ENCODE measurements around the gene NAA80. TPM values are rescaled to one million over a fixed set of nuclear protein-coding genes. Genes with fewer than 3 reads are reported as not detected.

Gene NAA80, protein sequence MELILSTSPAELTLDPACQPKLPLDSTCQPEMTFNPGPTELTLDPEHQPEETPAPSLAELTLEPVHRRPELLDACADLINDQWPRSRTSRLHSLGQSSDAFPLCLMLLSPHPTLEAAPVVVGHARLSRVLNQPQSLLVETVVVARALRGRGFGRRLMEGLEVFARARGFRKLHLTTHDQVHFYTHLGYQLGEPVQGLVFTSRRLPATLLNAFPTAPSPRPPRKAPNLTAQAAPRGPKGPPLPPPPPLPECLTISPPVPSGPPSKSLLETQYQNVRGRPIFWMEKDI
- total RNA-seq (2014; rRNA removed; shearing (Covaris generic)), result 14.7 and 16.3 TPM in 2 replicates

DNA sequence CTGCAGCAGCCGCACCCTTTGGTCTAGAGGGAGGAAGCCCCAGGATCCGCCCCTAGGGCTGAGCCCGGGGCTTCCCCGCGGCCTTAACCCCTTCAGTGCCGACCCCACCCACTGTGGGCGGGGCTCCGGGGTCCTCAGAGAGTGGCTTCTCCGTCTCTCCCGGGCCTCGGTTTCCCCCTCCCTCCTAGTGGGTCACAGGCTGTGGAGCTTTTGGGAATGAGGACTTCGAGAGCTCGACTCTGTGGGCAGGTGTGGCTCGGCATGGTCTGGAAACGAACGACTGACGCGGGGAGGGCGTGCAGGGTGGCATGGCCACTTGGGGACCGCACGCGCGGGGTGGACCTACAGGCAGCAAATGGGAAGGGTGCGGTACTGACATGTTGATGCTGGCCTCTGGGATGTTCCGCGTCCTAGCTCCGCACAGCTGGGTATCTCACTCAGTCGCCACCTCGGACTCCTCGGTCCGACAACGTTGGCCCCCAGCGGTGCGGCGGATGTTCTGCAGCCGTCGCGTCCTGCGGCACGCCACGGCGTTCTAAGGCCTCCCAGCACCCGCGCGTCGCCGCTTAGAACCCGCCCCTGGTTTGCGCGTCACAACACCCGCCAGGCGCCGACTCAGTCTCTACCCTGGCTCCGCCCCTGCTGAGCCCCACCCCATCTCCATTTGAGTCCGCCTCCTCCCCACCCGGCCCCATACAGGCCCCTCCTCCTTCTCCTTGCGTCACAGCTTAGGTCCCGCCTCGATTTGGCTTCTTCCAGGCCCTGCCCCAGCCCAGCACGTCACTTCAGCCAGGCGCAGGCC is at the start of gene NAA80, which contains the start of gene HYAL3:
Gene NAA80 (minus strand): TSS at position 570 of the 802 bp plus-strand sequence. CDS start 1,942 bp downstream, outside the sequence.
Gene HYAL3 (minus strand): TSS at position 570 of the 802 bp plus-strand sequence. CDS start 3,803 bp downstream, outside the sequence.

DNA sequence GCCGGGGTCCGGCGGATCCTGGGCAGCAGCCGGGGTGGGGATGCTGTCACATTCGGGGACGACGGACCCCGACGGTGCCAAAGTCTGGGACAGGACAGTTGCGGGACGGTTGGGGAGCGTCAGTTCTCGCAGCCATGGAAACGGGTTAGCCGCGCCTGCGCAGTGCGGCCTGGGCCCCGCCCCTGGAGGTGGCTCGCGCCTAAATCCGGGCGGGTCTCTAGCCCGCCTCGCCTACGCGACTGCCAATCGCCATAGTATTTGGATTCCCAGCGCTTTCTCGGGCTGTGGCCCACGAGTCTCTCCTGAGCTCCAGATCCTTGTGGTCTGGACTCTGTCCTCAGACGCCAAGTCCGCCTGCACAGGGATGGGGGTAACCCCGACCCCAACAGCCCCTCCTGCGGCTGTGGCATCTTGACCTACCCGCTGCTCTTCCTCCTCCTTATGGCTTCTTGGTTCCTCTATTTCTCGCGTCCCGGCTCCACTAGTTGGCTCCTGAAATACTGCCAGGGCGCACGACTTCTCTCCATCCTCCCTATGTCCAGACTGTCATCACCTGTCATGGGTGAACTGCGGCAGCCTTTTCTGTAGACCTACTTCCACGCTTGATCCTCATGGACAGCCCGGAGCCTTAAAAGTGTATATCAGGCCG is 46.5 kb upstream of the NAA80 start, which contains the start of gene ZMYND10:
Gene ZMYND10 (minus strand): TSS at position 147 of the 649 bp plus-strand sequence. CDS start 153 bp downstream, outside the sequence.

DNA sequence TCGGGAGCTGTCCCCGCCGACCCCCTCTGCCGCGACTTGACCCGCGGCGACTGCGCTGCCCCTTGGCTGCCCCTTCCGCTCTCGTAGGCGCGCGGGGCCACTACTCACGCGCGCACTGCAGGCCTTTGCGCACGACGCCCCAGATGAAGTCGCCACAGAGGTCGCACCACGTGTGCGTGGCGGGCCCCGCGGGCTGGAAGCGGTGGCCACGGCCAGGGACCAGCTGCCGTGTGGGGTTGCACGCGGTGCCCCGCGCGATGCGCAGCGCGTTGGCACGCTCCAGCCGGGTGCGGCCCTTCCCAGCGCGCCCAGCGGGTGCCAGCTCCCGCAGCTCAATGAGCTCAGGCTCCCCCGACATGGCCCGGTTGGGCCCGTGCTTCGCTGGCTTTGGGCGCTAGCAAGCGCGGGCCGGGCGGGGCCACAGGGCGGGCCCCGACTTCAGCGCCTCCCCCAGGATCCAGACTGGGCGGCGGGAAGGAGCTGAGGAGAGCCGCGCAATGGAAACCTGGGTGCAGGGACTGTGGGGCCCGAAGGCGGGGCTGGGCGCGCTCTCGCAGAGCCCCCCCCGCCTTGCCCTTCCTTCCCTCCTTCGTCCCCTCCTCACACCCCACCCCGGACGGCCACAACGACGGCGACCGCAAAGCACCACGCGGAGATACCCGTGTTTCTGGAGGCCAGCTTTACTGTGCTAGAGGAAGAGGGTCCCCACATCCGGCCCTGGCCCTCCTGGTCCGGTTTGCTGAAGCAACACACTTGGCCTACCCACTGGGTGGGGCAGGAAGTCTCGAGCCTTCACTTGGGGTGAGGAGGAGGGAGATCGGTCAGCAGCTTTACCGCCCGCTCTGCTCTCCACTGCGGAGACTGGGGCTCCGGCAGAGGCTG is 41.5 kb upstream of the NAA80 start, which contains the start of gene RASSF1:
Gene RASSF1 (minus strand): TSS at position 389 of the 882 bp plus-strand sequence. CDS start 31 bp downstream, at position 358.

DNA sequence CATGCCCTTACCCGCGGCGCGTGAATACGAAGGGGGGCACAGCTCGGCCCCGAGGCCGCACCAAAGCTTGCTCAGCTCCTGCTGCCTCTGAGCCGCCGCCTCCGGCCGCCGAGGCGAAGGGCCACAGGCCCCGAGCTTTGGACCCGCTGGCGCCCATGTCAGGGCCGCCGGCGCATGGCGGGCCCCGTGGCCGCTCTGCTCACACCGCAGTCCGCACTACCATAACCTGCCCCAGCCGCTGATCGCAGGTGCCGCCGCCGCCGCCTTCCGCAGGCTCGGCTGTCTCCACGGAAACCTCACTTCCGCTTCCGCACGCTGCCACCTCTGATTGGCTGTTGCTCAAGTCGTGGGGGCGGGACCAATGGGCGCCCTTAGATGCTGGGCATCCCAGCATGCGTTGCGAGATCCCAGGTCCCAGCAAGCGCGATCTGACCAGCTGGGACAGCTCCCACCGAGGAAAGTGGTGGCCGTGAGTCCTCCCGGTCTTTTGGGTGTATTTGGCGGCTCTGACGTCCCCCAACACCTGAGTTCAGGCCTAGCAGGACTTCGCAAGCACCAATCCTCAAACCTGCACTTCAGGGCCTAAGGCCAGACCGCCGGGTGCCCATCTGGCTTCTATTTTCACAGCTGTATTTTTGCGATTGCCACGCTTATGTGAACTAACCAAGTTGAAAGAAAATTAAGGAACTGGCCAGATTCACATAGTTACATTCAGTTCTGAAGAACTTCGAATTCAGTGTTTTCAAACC is 28.9 kb upstream of the NAA80 start, which contains the start of gene TUSC2:
Gene TUSC2 (minus strand): TSS at position 281 of the 749 bp plus-strand sequence. CDS start 124 bp downstream, at position 157.

GRCh38 chr3:50322386-50323091 is 23.3 kb upstream of the NAA80 start, which contains the start of gene HYAL2:
Gene HYAL2 (minus strand): TSS chr3:50322745. CDS start chr3:50320489, 2,256 bp downstream.

GRCh38 chr3:50303013-50303815 is 4.0 kb upstream of the NAA80 start, which contains the start of gene HYAL1:
Gene HYAL1 (minus strand): TSS chr3:50303574. CDS start chr3:50302956, 618 bp downstream.

GRCh38 chr3:50292159-50293078 is 6.8 kb downstream of the NAA80 start, which contains the start of gene IFRD2:
Gene IFRD2 (minus strand): TSS chr3:50292429. CDS start chr3:50292274, 155 bp downstream.

GRCh38 chr3:50278880-50279224 is 20.4 kb downstream of the NAA80 start, which contains the start of gene LSMEM2:
Gene LSMEM2 (plus strand): TSS chr3:50279087. CDS start chr3:50279114, 27 bp downstream.

GRCh38 chr3:50268703-50269451 is 30.3 kb downstream of the NAA80 start, which contains the start of gene SEMA3B:
Gene SEMA3B (plus strand): TSS chr3:50269147. CDS start chr3:50269241, 94 bp downstream.

Other genes with a start within 250 kb of the NAA80 start
- 144 and 173 TPM in 2 replicates for gene RBM5, start 210.5 kb downstream of the NAA80 start, total RNA-seq (2014; rRNA removed; shearing (Covaris generic))
- gene SEMA3F, start 144.1 kb downstream of the NAA80 start, total RNA-seq (2014; rRNA removed; shearing (Covaris generic)), result 10.4 and 17.0 TPM in 2 replicates
- gene GNAT1, start 107.8 kb downstream of the NAA80 start, total RNA-seq (2014; rRNA removed; shearing (Covaris generic)), result not detected in 2 replicates
- 0.34 and 0.53 TPM in 2 replicates for gene SLC38A3, start 94.1 kb downstream of the NAA80 start, total RNA-seq (2014; rRNA removed; shearing (Covaris generic))
- 151 and 172 TPM in 2 replicates for gene GNAI2, start 63.2 kb downstream of the NAA80 start, total RNA-seq (2014; rRNA removed; shearing (Covaris generic))
- gene SEMA3B, start 30.3 kb downstream of the NAA80 start, total RNA-seq (2014; rRNA removed; shearing (Covaris generic)), result 237 and 258 TPM in 2 replicates
- gene LSMEM2, start 20.3 kb downstream of the NAA80 start, total RNA-seq (2014; rRNA removed; shearing (Covaris generic)), result 0.15 and 1.2 TPM in 2 replicates
- 133 and 170 TPM in 2 replicates for gene IFRD2, start 7.0 kb downstream of the NAA80 start, total RNA-seq (2014; rRNA removed; shearing (Covaris generic))
- gene HYAL3, start within 50 bp of the NAA80 start, total RNA-seq (2014; rRNA removed; shearing (Covaris generic)), result 8.4 and 9.2 TPM in 2 replicates
- gene HYAL1, start 4.2 kb upstream of the NAA80 start, total RNA-seq (2014; rRNA removed; shearing (Covaris generic)), result 0.32 and 0.34 TPM in 2 replicates
- gene HYAL2, start 23.3 kb upstream of the NAA80 start, total RNA-seq (2014; rRNA removed; shearing (Covaris generic)), result 40.3 and 41.5 TPM in 2 replicates
- gene TUSC2, start 28.8 kb upstream of the NAA80 start, total RNA-seq (2014; rRNA removed; shearing (Covaris generic)), result 82.0 and 86.7 TPM in 2 replicates
- gene RASSF1, start 41.4 kb upstream of the NAA80 start, total RNA-seq (2014; rRNA removed; shearing (Covaris generic)), result 11.2 and 15.8 TPM in 2 replicates
- gene ZMYND10, start 46.3 kb upstream of the NAA80 start, total RNA-seq (2014; rRNA removed; shearing (Covaris generic)), result 1.9 and 4.0 TPM in 2 replicates
- gene NPRL2, start 51.4 kb upstream of the NAA80 start, total RNA-seq (2014; rRNA removed; shearing (Covaris generic)), result 39.1 and 43.1 TPM in 2 replicates
- 27.0 and 29.1 TPM in 2 replicates for gene CYB561D2, start 51.5 kb upstream of the NAA80 start, total RNA-seq (2014; rRNA removed; shearing (Covaris generic))
- gene TMEM115, start 60.1 kb upstream of the NAA80 start, total RNA-seq (2014; rRNA removed; shearing (Covaris generic)), result 54.7 and 59.0 TPM in 2 replicates
- gene CACNA2D2, start 204.2 kb upstream of the NAA80 start, total RNA-seq (2014; rRNA removed; shearing (Covaris generic)), result not detected in 2 replicates

All from A375 (cell line).